Measurements from ENCODE around the gene SPNS3.

SPNS3 gene

DNA sequence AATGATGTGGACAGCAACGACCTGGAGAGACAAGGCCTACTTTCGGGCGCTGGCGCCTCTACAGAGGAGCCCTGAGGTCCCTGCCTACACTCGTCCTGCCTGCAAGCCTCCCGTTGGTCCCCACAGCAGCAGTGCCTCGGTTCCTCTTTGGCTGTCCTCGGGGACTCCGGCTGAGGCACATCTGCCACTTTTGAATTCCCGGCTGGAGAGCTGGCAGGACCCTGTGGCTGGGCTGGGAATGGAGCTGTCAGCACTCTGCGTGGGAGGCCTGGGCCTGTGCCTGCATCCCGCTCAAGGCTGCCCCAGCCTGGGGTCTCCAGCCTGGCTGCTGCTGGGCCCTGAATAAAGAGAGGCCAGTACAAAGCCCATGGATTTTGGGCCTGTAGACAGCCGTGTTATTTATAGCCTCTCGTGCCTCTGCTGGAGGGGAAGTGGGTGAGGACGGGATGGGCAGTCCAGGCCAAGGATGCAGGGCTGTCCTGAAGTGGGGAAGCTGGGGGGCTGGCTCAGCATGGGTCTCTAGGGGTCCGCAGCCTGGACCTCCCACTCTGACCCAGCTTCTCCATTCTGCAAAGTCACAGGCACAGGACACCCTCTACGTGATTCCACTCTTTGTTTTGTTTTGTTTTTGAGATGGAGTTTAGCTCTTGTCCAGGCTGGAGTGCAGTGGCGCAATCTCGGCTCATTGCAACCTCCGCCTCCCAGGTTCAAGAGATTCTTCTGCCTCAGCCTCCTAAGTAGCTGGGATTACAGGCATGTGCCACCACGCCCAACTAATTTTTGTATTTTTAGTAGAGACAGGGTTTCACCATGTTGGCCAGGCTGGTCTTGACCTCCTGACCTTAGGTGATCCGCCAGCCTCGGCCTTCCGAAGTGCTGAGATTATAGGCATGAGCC, 54.3 kb downstream of the SPNS3 start:
- peaks cover 2% of the 10 kb centered on the region for H3K27me3 Mint-ChIP-seq
- H3K36me3 Mint-ChIP-seq, result no peaks in the 10 kb centered on the region
- H3K9me3 Mint-ChIP-seq, result no peaks in the 10 kb centered on the region
- no peak for ATAC-seq
- no peak overlapping the region for H3K27ac Mint-ChIP-seq
- H3K4me1 Mint-ChIP-seq, result peaks cover 18% of the 10 kb centered on the region
- H3K4me3 Mint-ChIP-seq, result no peak overlapping the region

DNA sequence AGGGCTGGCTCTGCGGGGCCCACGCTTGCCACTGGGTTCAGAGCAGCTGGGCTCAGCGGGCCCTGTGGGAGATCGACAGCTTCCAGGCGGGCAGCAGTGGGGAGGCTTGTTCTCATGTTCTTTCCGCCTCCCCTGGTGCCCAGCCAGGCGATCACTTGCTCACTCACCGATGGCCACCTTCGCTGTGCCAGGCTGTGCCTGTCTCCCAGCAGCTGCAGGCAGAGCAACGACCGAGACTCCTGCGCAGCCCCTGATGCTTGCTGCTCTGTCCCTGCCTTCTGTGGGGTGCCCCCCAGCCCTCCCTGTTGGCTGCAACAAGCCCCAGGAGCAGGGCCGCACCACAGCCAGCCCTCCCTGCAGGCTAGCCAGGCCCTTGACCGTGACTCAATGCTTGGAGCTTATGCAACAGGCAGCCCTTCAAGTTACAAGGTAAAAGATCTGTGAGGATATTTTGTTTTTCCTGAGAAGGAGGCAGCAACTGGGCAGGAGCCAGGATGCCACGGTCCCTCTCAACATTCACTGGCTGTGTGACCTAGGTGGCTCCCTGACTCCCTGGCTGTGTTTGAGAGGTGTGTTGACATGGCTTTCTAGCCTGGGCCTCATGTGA, 55.4 kb downstream of the SPNS3 start:
- Mint-ChIP-seq H3K36me3 (no peaks in the 10 kb centered on the region), H3K4me3 (no peak overlapping the region), H3K9me3 (no peaks in the 10 kb centered on the region), H3K27me3 (no peaks in the 10 kb centered on the region), H3K4me1 (peaks cover 22% of the 10 kb centered on the region), H3K27ac (no peak overlapping the region)
- no peak for ATAC-seq

DNA sequence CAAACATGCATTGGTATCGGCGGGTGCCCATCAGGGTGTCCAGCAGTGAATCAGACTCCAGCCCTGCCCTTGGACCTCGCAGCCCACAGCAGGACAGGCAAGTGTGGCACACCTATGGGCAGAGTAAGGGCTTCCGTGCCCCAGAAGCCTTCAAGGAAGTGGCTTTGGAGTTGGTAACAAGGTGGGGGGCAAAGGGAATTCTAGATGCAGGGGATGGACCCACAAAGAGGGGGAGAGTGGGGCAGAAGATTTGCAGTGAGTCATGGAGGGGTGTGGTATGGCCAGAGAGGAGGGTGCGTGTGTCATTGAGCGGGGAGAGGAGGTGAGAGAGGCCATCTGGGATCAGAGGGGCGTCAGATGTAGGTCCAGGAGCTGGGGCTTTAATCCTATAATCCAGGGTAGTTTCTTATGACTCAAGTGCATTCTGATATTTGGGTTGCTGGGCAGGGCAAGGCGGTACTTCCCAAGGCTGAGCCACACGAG, 56.4 kb downstream of the SPNS3 start:
- ATAC-seq, result no peak
- Mint-ChIP-seq H3K36me3 (no peaks in the 10 kb centered on the region), H3K9me3 (no peaks in the 10 kb centered on the region), H3K4me3 (no peak overlapping the region), H3K27ac (no peak overlapping the region), H3K27me3 (no peaks in the 10 kb centered on the region), H3K4me1 (peaks cover 19% of the 10 kb centered on the region)

DNA sequence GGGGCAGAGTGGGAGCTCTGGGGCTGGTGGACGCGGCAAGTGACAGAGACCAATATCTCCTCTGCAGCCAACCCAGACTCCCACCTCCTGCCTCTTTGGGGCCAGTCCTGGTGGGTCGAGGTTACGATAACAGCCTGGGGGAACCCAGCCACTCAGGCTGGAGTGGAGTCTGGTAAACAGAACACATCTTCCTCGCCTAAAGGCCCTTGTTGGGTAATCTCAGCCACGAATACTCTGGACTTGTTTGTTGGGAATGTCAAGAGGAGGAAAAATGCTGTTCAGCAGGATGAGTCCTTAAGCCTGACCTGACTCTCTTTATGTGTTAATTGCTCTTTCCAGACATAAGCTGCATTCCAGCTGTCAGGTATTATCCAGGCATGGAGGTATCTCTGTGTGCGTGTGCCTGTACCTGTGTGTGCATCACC, 56.9 kb downstream of the SPNS3 start:
- no peaks in the 10 kb centered on the region for H3K36me3 Mint-ChIP-seq
- no peak for ATAC-seq
- H3K4me1 Mint-ChIP-seq, result peaks cover 18% of the 10 kb centered on the region
- H3K4me3 Mint-ChIP-seq, result no peak overlapping the region
- H3K27me3 Mint-ChIP-seq, result no peaks in the 10 kb centered on the region
- H3K9me3 Mint-ChIP-seq, result no peaks in the 10 kb centered on the region
- H3K27ac Mint-ChIP-seq, result no peak overlapping the region

DNA sequence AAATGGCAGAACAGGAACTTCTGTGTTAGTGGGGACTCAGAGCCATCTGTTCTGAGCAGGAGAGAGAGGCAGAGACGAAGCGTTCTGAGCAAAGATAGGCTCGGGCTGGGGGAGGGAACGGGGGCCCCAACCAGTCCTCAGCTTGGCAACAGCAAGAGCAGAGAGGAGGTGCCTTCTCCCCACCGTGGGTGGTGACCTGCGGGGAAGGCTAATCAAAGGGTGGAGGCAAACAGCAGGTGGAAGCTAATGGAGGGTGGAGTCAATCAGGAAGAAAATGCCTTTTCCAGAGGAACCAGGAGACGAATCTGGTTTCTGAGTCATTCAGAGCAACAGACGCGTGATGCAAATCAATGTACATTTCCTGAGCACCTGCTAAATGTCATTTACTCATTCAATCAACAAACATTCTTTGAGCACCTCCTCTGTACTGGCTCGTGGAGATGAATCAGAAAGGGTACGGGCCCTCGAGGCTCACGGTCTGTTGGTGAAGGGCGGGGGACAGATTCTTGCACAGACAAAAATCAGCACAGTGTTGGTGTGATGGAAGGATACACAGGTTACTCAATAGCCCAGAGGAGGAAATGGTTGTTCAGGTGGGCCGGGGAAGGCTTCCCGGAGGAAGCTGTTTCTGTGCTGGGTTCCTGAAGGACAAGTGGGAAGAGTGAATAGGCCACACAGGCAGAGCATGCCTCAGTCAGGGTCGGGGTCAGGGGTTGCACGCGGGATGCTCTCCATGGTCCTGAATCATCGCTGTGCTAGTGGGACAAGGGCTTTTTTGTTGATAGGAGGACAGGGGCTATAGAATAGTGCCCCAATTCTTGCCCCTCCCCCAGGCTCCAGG, 59.2 kb downstream of the SPNS3 start:
- Mint-ChIP-seq H3K36me3 (no peaks in the 10 kb centered on the region), H3K4me3 (peak overlapping the region; percentile 34), H3K9me3 (no peaks in the 10 kb centered on the region), H3K27me3 (no peaks in the 10 kb centered on the region), H3K4me1 (peaks cover 30% of the 10 kb centered on the region), H3K27ac (peak overlapping the region; percentile 21)
- peak; percentile 62 for ATAC-seq

DNA sequence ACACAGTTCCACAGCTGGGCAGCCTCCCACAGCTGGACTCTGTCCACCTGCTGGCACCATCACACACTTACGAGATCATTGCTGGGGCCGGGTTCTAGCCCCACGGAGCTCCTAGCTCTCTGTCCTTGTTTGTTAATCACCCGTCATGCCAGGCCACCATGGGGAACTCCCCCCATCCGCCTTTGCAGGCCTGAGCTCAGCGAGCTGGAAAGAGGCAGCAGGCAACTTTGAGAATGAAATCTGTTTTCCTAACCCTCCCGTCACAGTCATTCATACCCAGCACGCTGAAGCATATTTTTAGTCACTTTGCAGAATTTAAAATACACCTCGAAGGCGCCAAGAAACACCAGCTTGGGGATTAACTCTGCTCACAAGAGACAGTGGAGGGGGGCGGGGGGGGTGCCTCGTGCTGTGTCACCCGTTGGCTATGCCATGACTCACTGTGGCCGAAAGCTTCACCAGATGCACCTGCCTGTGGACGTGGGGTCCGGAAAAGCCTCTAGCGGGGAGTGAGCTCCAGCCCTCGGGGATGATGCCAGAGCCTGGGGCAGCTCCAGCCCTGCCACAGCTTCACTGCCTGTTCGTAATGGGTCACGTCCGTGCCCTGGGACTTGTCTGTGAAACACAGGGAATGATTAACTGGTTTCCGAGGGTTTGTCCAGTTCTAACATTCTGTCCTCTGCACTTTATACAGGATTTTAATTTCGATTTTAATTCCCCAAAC, 63.5 kb downstream of the SPNS3 start:
- ATAC-seq, result peak; percentile 78
- Mint-ChIP-seq H3K4me3 (peak overlapping the region; percentile 51), H3K27me3 (peaks cover 30% of the 10 kb centered on the region), H3K27ac (no peak overlapping the region), H3K36me3 (no peaks in the 10 kb centered on the region), H3K9me3 (no peaks in the 10 kb centered on the region), H3K4me1 (peaks cover 54% of the 10 kb centered on the region)

DNA sequence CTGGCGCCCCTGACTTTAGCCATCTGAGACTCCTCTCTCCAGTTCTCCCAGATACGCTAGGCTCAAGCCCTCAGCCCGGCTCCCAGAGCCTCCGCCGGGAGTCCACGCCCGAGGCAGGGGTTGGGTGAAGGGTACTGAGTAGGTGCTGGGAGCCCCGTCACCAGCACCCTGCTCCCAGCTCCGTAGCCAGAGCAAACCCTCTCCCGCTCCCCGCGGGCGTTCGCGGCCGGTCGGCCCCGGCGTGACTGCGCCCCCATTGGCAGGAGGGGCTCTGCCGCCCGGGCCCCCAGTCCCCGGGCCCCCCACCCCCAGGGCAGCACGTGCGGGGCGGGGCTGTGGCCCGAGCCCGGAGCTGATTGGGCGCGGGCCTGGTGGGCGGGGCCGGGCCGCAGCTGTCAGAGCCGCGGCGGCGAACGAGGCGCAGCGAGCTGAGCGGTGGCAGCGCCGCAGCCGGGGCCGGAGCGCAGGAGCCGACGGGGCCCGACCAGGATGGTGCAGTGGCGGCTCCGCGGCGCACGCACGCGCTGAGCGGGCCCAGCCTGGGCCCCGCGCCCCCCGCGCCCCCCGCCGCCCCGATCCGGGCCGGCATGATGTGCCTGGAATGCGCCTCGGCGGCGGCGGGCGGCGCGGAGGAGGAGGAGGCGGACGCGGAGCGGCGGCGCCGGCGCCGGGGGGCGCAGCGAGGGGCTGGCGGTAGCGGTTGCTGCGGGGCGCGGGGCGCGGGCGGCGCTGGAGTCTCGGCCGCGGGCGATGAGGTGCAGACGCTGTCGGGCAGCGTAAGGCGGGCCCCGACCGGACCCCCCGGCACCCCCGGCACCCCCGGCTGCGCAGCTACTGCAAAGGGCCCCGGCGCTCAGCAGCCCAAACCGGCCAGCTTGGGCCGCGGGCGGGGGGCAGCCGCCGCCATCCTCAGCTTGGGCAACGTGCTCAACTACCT, 65.0 kb downstream of the SPNS3 start, which contains the start of gene SPNS2:
Gene SPNS2 (plus strand): TSS at position 421 of the 937 bp plus-strand sequence. CDS start 167 bp downstream, at position 588.
- ATAC-seq, result peak; percentile 78
- Mint-ChIP-seq H3K4me3 (peak within 1 kb of the TSS; percentile 78), H3K27ac (no peak within 1 kb of the TSS), H3K4me1 (peaks cover 42% of the 10 kb centered on the region), H3K9me3 (no peaks in the 10 kb centered on the region), H3K27me3 (peaks cover 45% of the 10 kb centered on the region), H3K36me3 (no peaks in the 10 kb centered on the region)

DNA sequence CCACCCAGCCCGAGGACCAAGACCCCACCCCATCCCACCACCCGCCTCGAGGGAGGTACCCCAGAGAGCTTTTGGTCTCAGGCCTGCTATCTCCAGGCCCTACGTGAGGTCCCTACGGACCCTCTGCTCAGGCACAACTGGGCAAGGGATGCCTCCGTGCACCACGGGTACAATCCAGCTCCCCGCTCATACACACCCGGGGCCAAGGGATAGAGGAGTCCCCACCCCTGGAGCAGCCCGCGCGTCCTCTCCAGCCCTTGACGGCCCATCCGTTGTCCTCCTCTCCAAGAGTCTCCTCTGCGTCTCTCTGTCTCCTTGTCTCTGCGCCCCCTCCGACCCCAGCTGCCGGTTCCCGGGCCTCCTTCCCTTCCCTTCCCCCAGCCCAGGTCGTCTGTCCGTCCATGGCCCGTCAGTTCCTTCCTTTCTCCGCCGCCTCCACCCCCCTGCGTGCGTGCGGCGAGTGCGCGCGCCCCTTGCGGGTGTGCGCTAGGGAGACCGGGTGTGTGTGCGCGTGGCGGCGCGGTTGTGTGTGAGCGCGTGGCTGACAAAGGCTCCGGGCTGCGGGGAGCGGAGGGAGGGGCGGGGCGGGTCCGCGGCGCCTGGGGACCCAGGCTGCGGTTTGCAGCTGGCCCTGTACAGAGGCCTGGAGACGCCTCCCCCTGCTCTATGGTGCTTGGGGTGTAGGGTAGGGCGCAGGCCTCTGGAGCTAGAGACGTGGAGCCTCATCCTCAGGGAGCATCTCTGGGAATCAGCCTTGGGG, 65.9 kb downstream of the SPNS3 start:
- H3K4me1 Mint-ChIP-seq, result peaks cover 42% of the 10 kb centered on the region
- H3K36me3 Mint-ChIP-seq, result no peaks in the 10 kb centered on the region
- H3K4me3 Mint-ChIP-seq, result peak overlapping the region; percentile 78
- peaks cover 54% of the 10 kb centered on the region for H3K27me3 Mint-ChIP-seq
- ATAC-seq, result no peak
- no peak overlapping the region for H3K27ac Mint-ChIP-seq
- no peaks in the 10 kb centered on the region for H3K9me3 Mint-ChIP-seq

DNA sequence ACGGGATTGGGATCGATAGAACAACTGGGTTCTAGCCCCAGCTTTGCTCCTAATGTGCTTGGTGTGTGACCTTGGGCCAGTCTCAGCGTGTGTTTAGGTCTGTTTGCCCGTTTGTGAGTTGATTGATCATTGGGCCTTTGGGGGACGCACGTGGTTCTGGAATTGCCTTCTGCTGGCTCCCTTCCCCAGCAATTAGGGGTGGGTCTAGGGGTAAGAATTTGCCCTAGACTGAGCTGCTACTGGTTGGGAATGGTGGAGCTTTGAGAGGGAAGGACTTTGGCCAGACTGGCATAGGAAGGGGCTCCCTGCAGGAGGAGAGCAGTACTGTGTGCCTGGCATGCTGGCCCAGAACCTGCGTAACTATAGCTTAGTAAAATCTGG, 66.4 kb downstream of the SPNS3 start:
- no peak for ATAC-seq
- peak overlapping the region; percentile 78 for H3K4me3 Mint-ChIP-seq

DNA sequence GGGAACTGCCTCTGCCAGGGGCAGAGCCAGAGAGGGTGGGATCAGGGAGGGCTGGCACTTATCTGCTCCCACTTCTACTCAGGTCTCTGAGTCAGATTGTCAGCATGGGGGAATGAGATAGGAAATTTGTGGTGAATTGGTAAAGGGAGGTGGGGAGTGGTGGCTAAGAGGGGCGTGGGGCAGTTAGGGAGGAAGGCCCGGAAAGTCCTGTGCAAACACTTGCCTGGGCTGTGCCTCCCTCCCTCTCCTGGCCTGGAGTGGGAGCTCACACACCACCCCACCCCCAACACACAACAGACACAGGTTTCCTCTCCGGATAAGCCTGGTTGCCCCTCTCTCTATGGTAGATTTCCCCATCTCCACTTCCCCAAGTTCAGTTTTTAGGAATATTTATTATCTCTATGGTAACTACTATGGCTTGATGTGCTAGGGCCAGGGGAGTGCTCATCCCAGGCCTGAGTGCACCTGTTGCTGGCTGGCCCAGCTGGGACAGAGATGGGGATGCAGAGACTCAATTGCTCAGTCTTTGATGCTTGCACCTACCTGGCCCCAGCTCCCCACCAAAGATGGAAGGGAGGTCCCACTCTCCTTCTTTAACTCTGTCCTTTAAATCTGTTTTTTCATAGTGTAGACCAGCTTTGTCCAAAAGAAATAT, 67.7 kb downstream of the SPNS3 start:
- peaks cover 48% of the 10 kb centered on the region for H3K4me1 Mint-ChIP-seq
- H3K27ac Mint-ChIP-seq, result no peak overlapping the region
- no peaks in the 10 kb centered on the region for H3K9me3 Mint-ChIP-seq
- H3K4me3 Mint-ChIP-seq, result no peak overlapping the region
- peaks cover 72% of the 10 kb centered on the region for H3K27me3 Mint-ChIP-seq
- no peak for ATAC-seq
- no peaks in the 10 kb centered on the region for H3K36me3 Mint-ChIP-seq

More for the DNA sequence above, 66.4 kb downstream of the SPNS3 start:
- Mint-ChIP-seq H3K27ac (no peak overlapping the region), H3K27me3 (peaks cover 60% of the 10 kb centered on the region), H3K9me3 (no peaks in the 10 kb centered on the region), H3K4me1 (peaks cover 47% of the 10 kb centered on the region), H3K36me3 (no peaks in the 10 kb centered on the region)

DNA sequence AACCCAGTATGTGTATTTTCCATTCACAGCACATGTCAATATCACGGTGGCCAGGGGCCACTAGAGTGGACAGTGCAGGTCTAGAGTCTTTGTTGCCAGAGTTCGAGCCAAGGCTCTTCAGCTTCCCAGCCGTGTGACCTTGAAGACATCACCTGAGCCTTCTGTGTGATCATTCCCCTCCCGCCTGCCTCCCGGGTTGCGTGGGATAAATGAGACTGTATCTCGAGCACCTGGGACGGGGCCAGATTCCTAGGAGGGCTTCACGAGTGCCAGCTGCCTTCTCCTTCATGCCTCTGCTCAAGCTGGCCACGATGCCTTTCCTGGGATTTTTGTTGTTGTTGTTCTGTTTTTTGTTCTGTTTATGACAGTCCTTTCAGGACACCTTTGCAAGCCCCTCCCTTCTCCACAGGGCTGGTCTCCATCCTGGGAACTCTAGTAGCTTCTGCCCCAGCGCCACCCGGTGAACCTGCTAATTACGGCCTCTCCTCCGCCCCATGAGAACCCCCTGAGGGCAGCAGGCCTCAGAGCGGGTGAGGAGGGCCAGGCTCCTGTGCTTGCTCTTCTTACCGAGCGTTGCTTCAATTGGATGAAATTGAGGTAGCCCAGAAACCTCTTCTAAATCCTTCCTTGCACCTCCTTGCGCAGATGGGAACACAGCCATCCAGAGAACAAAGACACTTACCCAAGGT, 68.9 kb downstream of the SPNS3 start:
- no peaks in the 10 kb centered on the region for H3K9me3 Mint-ChIP-seq
- H3K4me1 Mint-ChIP-seq, result peaks cover 40% of the 10 kb centered on the region
- no peaks in the 10 kb centered on the region for H3K36me3 Mint-ChIP-seq
- H3K4me3 Mint-ChIP-seq, result no peak overlapping the region
- no peak overlapping the region for H3K27ac Mint-ChIP-seq
- no peak for ATAC-seq
- H3K27me3 Mint-ChIP-seq, result peaks cover 83% of the 10 kb centered on the region

DNA sequence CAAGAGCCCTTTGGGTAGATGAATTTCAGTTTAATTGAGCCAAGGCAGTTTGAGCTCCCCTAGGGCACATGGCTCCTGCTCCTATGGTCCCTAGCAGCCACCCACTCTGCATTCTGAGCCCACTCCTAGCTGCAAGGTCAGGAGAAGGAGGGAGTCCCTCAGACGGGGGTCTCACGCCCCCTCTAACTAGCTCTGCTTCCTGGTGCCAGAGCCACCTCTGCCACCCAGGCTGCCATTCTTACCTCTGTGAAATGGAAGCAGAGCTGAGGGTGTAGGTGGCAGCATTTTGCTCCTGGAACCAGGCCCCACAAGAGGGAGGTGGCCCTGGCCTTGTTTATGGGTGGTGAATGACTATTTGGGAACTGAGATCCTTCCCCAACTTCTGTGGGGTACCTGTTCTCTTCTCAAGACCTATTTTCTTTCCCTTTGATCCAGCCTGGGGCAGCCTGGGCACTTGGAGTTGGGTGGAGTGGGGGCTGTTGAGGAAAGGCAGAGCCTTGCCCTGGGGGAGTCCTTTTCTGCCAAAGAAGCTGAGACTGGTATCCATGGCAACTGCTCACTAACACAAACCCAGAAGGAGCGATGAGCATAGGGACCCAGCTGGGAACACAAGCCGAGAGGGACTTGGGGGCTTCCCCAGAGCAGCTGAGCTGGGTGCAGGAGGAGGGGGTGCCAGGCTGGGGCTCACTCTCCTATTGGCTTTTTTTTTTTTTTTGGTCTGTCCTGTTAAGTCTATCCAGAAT, 69.7 kb downstream of the SPNS3 start:
- no peak for ATAC-seq
- Mint-ChIP-seq H3K9me3 (no peaks in the 10 kb centered on the region), H3K27me3 (peaks cover 92% of the 10 kb centered on the region), H3K4me3 (no peak overlapping the region), H3K4me1 (peaks cover 32% of the 10 kb centered on the region), H3K27ac (no peak overlapping the region), H3K36me3 (no peaks in the 10 kb centered on the region)
